H1 (cell line): Measurements from ENCODE around the gene PET100.

Experiments
- BCL11A ChIP-seq, 2 experiments: IDR thresholded peaks; one replicate each; pipeline ENCODE4 v1.6.1; 2011; ENCODE audit warnings: low read depth in 2 of 2, low read length in 2 of 2, mild to moderate bottlenecking in 2 of 2
- CEBPB ChIP-seq: IDR thresholded peaks from 2 replicates; pipeline ENCODE4 v1.6.1; 2012; ENCODE audit warnings: low read depth, low read length
- EP300 ChIP-seq, 2 experiments: IDR thresholded peaks; 1 replicate in 1 of 2; 2 replicates in 1 of 2; pipeline ENCODE4 v1.6.1; 2011 to 2012; ENCODE audit warnings: low read depth in 2 of 2, low read length in 2 of 2, mild to moderate bottlenecking in 2 of 2, borderline replicate concordance in 1 of 2, inconsistent platforms in 1 of 2, moderate library complexity in 1 of 2
- EZH2 ChIP-seq: fragments of 200-600 bp; sonication (generic); IDR thresholded peaks from 2 replicates; pipeline ENCODE4 v1.7.1; 2012; ENCODE audit warnings: low read depth, mild to moderate bottlenecking, moderate library complexity, low read length, inconsistent platforms; ENCODE audit not compliant: severe bottlenecking
- JUN ChIP-seq: IDR thresholded peaks from 2 replicates; pipeline ENCODE4 v1.6.1; 2011; ENCODE audit warnings: low read depth, mild to moderate bottlenecking, improper control_type of control experiment, low read length
- MAFK ChIP-seq: IDR thresholded peaks from 2 replicates; pipeline ENCODE4 v1.6.1; 2012; ENCODE audit warnings: low read depth, mild to moderate bottlenecking, improper control_type of control experiment, low read length
- POLR2A ChIP-seq, 2 experiments: IDR thresholded peaks; 1 replicate in 1 of 2; 2 replicates in 1 of 2; pipeline ENCODE4 v1.6.1; 2011; ENCODE audit warnings: low read depth in 2 of 2, low read length in 2 of 2, mild to moderate bottlenecking in 2 of 2; ENCODE audit errors: control extremely low read depth in 1 of 2
- POLR2AphosphoS5 ChIP-seq: IDR thresholded peaks from 2 replicates; pipeline ENCODE4 v1.6.1; 2011; ENCODE audit warnings: low read depth, low read length
- RAD21 ChIP-seq, 2 experiments: IDR thresholded peaks in 1 of 2; conservative IDR thresholded peaks in 1 of 2; 2 replicates each; pipeline ENCODE4 v1.6.1; 2011; ENCODE audit warnings: low read depth in 2 of 2, low read length in 2 of 2, improper control_type of control experiment in 1 of 2, inconsistent platforms in 1 of 2, mild to moderate bottlenecking in 1 of 2, moderate library complexity in 1 of 2
- RFX5 ChIP-seq: IDR thresholded peaks from 2 replicates; pipeline ENCODE4 v1.6.1; 2011; ENCODE audit warnings: low read depth, low read length, improper control_type of control experiment, borderline replicate concordance
- SUZ12 ChIP-seq: fragments of 200-600 bp; sonication (generic); IDR thresholded peaks from 2 replicates; pipeline ENCODE4 v1.6.1; 2012; ENCODE audit warnings: mild to moderate bottlenecking, inconsistent platforms, low read length, moderate library complexity, mixed read lengths
- USF2 ChIP-seq: IDR thresholded peaks from 2 replicates; pipeline ENCODE4 v1.6.1; 2011; ENCODE audit warnings: low read length, improper control_type of control experiment
- TF ChIP-seq, protein P1 (sequence below), 3 experiments: IDR thresholded peaks; 1 replicate in 2 of 3; 2 replicates in 1 of 3; pipeline versions ENCODE4 v1.5.1 to v1.6.1; 2011; ENCODE audit warnings: low read length in 3 of 3, mild to moderate bottlenecking in 3 of 3, inconsistent platforms in 2 of 3, low read depth in 1 of 3, moderate library complexity in 1 of 3; ENCODE audit not compliant: insufficient read depth in 1 of 3; ENCODE audit errors: control extremely low read depth in 1 of 3
- TF ChIP-seq, protein P2 (sequence below): IDR thresholded peaks from 2 replicates; pipeline ENCODE4 v1.6.1; 2012; ENCODE audit warnings: inconsistent platforms

DNA sequence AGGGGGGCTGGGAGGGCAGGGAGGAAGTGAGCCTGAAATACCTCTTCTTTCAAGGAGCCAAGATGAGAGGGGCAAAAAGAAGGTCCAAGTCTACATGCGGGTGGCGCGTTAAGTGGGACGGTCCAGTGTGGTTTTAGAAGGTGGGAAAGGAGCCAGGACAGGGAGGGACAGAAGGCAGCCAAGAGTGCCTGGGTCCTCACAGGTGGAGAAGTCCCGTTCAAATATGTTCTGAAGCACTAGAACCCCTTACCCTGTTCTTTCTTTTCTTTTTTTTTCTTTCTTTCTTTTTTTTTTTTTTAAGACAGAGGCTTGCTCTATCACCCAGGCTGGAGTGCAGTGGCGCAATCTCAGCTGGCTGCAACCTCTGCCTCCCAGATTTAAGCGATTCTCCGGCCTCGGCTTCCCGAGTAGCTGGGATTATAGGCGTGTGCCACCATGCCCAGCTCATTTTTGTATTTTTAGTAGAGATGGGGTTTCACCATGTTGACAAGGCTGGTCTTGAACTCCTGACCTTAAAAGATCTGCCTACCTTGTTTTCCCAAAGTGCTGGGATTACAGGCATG lies 26.6 kb upstream of the PET100 start:
- TF ChIP-seq, protein P1, sequence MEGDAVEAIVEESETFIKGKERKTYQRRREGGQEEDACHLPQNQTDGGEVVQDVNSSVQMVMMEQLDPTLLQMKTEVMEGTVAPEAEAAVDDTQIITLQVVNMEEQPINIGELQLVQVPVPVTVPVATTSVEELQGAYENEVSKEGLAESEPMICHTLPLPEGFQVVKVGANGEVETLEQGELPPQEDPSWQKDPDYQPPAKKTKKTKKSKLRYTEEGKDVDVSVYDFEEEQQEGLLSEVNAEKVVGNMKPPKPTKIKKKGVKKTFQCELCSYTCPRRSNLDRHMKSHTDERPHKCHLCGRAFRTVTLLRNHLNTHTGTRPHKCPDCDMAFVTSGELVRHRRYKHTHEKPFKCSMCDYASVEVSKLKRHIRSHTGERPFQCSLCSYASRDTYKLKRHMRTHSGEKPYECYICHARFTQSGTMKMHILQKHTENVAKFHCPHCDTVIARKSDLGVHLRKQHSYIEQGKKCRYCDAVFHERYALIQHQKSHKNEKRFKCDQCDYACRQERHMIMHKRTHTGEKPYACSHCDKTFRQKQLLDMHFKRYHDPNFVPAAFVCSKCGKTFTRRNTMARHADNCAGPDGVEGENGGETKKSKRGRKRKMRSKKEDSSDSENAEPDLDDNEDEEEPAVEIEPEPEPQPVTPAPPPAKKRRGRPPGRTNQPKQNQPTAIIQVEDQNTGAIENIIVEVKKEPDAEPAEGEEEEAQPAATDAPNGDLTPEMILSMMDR (IDR thresholded peaks at IDR 0.05; ENCODE audit: control extremely low read depth in 1 of 3, insufficient read depth in 1 of 3, low read depth in 1 of 3, low read length in 3 of 3) = no peak
- TF ChIP-seq MAFK (no peak), EZH2 (no peak), RAD21 (IDR thresholded peaks at IDR 0.05 in 1 of 2, conservative IDR thresholded peaks at IDR 0.05 in 1 of 2; ENCODE audit: low read depth in 2 of 2, low read length in 2 of 2) (no peak), RFX5 (no peak), CEBPB (no peak), POLR2A (IDR thresholded peaks at IDR 0.05; ENCODE audit: control extremely low read depth in 1 of 2, low read depth in 2 of 2, low read length in 2 of 2) (no peak), EP300 (IDR thresholded peaks at IDR 0.05; ENCODE audit: borderline replicate concordance in 1 of 2, low read depth in 2 of 2, low read length in 2 of 2) (no peak), POLR2AphosphoS5 (no peak), BCL11A (IDR thresholded peaks at IDR 0.05; ENCODE audit: low read depth in 2 of 2, low read length in 2 of 2) (no peak), JUN (no peak), SUZ12 (no peak), USF2 (no peak)
- TF ChIP-seq, protein P2, sequence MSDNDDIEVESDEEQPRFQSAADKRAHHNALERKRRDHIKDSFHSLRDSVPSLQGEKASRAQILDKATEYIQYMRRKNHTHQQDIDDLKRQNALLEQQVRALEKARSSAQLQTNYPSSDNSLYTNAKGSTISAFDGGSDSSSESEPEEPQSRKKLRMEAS = no peak
